Posterior cingulate gyrus (tissue), 11 donors: ENCODE measurements around the gene TMCC1.

Source experiments
- DNase-seq, 10 donors: peaks; one replicate each; pipeline versions ENCODE4 v3.0.0 to v3.0.0-alpha.2; 2020 to 2021; ENCODE audit warnings: mixed read lengths in 3 of 10
- intact Hi-C: fragments of 100-400 bp; cut with DNase I; formaldehyde crosslinking; loops from one replicate; pipeline ENCODE4 v1.15.1; 2023

The TMCC1 gene

DNA sequence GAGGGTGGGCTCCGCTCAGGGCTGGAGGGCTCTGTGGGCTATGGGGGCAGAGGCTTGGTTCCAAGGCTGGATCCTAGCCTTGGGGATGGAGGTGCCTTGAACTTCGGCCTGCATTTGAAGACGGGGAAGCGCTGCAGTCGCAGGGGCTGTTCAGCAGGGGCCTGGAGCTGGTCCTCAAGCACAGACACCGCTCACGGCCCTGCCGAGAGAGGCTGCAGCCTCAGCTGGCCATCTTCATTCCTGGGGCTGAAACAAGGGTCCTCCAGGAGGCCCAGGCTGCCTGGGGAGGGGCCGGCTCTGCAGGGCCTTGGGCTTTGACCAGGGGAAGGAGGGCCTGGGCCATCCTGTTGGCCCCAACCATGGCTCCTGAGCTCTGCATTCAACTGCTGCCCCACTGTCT lies 261.5 kb downstream of the TMCC1 start:
- no peak for DNase-seq
- intact Hi-C loops: no loop called here

DNA sequence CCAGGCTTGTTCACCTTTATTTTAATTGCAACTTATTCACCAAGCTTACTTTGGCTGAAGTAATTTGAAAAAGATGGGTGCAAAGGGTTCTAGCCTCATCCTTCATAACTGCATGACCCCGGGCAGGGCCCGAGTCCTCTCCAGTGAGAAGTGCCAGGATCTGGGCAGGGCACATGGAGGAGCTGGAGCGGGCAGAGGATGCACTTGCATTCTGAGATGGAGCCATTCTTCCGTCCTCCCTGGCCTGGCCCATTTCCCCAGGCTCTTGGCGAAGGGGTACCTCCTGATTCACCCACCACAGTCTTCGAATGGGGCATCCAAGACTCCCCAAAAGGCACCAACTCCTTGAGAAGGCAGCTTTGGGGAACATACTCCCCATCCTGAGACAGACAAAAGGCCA lies 264.5 kb downstream of the TMCC1 start:
- intact Hi-C loops: loop anchor here (5.0 to 10.0 kb wide), 4 partner anchors 137 to 466 kb away; partner anchors contain the start of gene TMCC1

DNA sequence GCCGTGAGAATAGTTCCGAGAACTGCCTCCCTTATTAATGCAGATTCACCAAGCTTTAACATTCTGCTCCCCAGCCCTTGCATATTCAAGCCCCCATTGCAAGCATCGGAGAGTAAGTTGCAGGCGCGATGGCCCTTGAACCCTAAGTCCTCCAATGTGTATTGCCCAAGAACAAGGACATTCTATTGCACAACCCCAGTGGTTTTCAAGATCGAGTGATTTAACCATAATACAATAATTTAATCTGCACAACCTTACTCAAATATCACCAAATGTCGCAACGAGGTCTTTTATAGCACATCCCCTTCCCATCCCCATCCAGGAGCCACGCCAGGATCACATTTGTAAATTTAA lies 265.4 kb downstream of the TMCC1 start:
- no peak for DNase-seq
- intact Hi-C loops: loop anchor here (1.0 to 10.0 kb wide), 5 partner anchors 136 to 467 kb away; partner anchors contain the start of gene TMCC1

More for the DNA sequence above, 264.5 kb downstream of the TMCC1 start:
- DNase-seq: peak in 1 of 10 donors; percentile 73

DNA sequence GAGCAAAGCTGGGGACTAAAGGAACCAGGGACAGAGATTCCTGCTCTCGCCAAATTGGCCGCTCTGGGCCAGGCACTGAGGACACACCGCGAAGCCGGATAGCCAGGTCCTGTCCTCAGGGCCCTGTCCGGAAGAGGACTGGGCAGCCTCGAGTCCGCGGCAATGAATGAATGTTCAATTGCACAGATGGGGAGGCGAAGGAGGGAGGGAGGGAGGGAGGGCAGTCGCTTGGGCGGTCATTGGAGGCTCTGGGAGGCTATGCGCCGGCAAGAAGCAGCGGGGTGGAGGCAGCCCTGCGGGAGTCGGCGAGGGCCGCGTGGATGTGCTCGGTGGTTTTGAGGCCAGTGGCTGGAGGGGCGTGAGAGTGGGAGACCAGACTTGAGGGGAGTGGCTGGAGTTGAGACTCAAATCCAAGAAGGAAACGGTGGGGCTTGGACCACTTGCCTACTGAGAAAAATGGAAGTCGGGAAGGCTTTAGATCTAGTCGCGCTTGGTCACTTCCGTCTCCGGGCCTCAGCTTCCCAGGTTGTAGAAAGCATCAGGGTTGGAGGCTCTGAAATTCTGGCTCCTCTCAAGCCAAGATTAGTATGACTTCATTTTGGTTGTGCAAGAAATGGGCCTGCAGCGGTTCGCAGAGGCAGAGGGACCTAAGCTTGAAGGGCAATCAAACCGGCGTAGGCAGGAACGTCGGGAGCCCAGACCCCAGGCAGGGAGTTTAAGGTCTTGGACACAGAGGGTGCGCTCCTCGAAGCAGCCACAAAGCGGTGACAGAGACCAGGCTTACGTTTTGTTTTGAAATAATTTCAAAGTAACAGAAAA lies 266.0 kb downstream of the TMCC1 start:
- peak in 9 of 10 donors; percentile 58 to 97 (median 74) for DNase-seq
- intact Hi-C loops: loop anchor here (1.0 to 10.0 kb wide), 6 partner anchors 135 to 467 kb away; partner anchors contain the start of gene TMCC1

DNA sequence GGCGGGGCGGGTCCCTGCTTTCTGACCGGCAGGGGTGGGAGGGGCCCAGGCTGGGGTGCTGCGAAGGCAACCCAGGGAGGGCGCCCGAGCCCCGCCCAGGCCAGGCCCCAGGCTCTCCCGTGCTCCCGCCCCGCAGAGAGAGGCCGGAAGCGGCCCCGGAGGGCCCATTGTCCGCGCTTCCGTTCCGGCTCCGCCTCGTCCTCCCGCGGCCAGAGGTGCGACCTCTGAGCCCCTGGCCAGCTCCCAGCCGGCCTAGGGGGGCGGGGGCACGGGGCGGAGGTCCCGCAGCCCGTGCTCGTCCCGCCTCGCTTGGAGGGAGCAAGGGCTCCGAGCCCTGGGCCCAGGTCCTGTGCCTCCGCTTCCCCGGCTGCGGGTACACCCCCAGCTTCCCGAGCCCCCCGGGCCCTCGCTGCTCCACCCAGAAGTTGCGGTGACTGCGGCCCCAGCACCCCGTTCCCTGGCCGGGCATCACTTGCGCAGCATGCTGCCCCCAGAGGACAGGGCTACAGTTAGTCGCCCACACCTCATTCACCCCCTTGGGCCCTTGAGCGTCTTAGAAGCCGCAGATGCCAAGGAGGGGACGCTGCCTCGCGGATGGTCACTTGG lies 266.7 kb downstream of the TMCC1 start:
- DNase-seq: peak; percentile 54 to 96 (median 73)
- intact Hi-C loops: loop anchor here (2.0 to 10.0 kb wide), 5 partner anchors 135 to 468 kb away; partner anchors contain the start of gene TMCC1

DNA sequence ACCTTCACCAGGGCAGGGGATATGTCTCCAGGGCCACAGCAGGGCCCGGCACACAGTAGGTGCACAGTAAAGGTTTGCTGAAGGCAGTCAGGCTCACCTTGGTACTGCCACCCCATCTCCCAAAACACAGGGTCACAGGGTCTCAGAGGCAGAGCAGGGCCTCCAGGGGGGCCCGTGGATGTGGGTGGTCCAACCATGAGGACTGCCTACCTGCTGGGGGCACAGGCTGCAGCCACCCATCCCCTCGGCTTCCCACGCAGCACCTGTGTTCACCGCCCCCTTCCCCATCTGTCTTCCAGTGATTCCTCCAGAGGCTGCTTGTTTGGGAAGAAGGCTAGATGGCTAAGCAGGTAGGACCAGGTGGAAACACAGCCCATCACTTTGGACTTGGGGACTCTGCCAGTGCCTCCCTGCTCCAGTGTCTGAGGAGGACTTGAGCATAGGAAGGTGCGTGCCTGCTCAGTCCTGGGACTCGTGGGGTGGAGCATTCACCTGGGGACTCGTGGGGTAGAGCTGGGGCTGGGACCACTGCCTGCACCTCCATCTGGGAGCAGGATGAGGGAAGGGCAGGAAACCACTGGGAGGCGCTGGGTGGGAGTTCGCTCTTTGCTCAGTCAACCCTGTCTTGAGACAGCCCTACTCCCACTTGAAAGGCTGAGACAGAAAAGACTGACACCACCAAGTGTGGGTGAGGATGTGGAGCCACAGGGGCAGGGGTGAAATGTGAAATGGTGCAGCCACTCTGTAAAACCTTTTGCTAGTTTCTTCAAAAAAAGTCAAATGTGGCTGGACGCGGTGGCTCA lies 268.2 kb downstream of the TMCC1 start:
- DNase-seq: peak in 2 of 10 donors; percentile 75 to 80
- intact Hi-C loops: loop anchor here (5.0 to 10.0 kb wide), 4 partner anchors 133 to 470 kb away; partner anchors contain the start of gene TMCC1

DNA sequence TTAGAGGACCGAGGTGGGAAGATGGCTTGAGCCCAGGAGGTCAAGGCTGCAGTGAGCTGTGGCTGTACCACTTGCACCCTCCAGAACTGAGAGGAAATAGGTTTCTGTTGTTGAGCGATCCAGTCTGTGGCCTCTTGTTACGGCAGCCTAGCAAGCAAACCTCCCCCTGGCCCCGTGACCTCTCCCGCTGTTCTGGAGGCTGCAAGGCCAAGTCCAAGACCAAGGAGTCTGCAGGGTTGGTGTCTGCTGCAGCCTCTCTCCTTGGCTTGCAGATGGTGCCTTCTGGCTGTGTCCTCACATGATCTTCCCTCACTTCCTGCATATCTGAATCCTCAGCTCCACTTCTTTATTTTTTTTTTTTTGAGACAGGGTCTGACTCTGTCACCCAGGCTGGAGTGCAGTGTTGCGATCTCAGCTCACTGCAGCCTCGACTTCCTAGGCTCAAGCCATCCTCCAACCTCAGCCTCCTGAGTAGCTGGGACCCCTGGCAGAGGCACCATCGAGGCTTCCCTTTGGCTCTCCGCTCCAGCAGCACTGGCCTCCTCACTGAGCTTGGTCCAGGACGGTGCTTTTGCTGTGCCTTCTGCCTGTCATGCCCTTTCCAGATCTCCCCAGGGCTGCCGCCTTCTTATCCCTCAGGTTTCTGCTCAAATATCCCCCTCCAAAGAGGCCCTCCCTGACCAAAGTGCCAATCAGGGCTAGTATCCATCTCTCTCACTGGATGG lies 269.0 kb downstream of the TMCC1 start:
- DNase-seq: peak in 2 of 10 donors; percentile 46 to 81
- intact Hi-C loops: loop anchor here (5.0 to 10.0 kb wide), 4 partner anchors 132 to 470 kb away; partner anchors contain the start of gene TMCC1

DNA sequence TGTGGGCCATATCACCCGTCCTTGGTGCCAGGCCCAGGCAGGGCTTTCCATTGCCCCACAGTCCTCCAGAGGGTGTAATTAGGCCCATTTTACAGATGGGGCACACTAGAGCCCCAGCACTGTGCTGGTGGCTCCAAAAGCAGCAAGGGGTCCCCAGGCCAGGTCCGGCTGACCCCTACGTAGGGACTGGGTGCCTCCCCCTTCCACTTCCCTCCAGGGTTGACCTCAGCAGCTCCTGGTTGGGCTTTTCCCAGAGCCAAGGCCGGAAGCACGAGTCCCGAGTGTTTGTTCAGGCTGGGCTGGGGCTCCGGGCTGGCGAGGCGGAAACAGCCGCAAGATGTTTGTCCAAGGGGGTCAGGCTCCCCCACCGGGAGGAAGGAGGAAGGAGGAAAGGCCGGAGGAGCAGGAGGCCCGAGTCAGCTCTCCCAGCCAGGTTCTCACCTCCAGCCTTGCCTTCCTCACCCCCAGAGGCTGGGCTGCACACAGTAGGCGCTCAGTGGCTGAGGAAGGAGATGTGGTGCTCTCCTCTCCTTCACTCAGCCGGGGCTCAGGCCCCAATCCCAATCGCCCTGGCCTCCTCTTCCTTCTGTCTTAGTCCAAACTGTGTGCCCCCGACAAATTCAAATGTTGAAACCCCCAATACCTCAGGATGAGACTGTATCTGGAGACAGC lies 269.9 kb downstream of the TMCC1 start:
- intact Hi-C loops: loop anchor here (10.0 kb wide), 2 partner anchors 381 to 471 kb away; no protein-coding TSS in a partner anchor
- peak in 2 of 10 donors; percentile 74 to 77 for DNase-seq

DNA sequence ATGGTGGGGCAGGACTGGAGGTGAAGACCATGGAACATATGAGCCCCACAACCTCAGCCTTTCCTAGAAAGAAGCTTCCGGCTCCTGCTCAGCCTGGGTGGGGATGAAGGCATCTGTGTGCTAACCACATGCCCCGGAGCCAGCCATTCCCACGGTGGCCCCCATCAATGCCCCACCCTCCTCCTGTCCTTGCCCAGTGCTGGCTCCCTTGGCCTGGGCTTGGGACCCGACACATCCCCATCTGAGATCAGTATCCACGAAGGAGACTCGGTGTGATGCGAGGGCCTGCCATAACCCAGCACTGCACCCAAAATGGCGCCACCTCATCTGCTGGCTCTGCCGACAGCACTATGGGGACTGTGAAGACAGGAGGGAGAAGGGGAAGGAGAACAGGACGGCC lies 270.6 kb downstream of the TMCC1 start:
- intact Hi-C loops: loop anchor here (10.0 kb wide), 2 partner anchors 382 to 472 kb away; no protein-coding TSS in a partner anchor
- DNase-seq: peak in 2 of 10 donors; percentile 53 to 76

DNA sequence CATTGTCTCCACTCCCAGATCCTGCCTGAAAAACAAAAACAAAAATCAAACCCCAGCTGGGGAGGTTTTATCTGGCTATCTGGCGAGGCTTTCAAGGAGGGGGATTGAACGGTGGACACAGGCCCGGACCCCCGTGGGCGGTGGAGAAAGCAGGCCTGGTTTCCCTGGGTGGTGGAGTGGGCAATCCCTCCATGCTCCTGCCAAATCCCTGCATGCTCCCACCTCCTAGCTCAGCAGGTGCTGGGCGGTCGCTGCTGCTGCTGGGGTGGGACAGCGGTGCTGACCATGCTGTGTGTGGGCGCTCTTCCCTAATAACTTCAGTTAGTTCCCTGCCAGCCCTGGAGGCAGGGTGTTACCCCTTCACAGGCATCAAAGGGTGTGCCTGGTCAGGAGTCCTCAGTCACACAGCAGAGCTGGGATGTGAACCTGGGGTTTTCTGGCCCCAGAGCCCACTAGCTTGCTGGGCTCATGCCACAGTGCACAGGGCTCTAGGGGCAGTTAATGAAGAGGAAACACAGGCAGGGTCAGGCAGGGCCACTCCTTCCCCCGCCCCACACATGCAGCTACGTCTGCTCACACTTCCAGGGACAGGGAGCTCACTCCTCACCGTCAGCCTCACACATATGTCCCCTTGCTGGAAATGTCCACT lies 271.2 kb downstream of the TMCC1 start:
- DNase-seq: peak in 3 of 10 donors; percentile 19 to 66 (median 53)
- intact Hi-C loops: loop anchor here (10.0 kb wide), 2 partner anchors 382 to 472 kb away; no protein-coding TSS in a partner anchor

DNA sequence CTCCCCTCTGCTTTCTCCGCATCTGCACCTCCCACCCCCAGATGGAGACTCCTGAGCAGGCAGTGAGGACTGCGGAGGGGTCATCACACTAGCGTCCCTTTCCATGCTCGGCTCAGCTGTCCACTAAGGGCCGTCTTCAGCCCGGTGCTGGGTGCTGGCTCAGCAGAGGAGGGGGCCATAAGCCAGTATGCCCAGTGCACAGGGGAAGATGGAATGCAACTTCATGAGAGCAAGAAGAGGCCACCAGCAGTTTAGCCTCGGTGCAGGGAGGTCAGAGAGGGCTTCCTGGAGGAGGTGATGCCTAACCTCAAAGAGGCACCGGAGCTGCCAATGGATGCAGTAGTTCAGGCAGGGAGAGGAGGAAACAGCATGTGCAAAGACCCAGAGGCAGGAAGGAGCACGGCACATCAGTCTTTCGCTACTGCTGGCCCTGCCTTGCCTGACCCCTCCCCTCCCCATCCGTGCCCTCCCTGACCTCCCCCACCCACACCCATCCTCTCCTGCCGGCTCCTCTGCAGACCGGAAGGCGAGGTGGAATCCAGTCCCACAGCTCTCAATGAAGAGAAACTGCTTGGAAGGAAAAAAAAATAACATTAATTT lies 271.8 kb downstream of the TMCC1 start:
- intact Hi-C loops: loop anchor here (10.0 kb wide), 2 partner anchors 383 to 473 kb away; no protein-coding TSS in a partner anchor
- peak in 3 of 10 donors; percentile 15 to 57 (median 49) for DNase-seq

DNA sequence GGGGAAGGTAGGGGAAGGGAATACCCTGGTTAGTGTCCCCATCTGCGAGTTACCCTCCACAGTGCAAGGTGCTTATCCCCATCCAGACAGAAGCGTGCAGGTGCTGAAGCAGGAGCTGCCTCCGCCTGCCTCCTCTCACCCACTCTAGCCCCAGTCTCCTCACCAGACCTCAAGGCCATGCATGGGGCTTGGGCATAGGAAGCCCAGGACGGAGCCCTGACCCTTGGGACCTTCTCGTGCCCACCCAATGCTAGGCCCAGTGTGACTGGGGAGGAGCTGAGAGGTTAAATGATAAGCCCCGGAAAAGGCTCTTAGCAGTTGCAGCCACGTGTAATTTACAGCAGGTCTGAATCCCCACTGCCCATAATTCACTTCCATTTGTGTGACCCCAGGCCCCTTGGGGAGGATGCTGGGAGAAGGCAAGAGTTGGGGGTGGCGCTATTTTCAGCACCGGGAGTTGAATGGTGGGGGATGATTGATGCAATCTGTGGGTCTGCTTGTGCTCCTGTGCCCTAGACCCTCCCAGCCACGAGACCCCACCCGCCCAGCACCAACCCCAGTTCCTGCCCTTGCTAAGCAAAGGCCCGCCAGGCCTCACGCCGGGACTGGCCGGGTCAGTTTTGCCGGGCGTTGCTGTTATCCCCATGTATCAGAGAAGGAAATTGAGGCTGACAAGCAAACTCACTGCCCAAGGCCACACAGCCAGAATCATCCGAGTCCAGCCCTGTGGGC lies 272.5 kb downstream of the TMCC1 start:
- DNase-seq: peak in 3 of 10 donors; percentile 11 to 82 (median 50)
- intact Hi-C loops: loop anchor here (10.0 kb wide), 2 partner anchors 384 to 474 kb away; no protein-coding TSS in a partner anchor

DNA sequence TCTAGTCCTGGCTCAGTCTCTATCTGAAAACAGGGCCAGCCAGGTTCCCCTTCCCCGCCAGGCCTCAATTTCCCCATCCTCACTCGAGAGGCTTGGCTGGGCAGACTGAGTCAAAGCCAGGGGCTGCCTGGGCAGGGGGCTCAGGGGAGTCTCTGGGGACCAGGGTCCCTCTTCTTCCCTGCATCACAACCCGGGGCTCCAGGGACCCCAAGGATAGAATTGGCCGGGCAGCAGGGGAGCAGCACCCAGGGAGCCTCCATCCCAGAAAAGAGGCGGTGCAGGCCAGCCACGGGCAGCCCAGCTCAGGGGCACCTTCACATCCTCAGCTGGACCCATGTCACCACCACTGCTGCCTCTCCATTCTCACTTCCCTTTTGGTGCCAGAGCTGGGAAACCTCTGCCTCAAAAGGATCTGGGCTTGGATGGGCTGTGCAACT lies 273.8 kb downstream of the TMCC1 start:
- peak in 2 of 10 donors; percentile 64 to 68 for DNase-seq
- intact Hi-C loops: loop anchor here (10.0 kb wide), 2 partner anchors 385 to 475 kb away; no protein-coding TSS in a partner anchor

DNA sequence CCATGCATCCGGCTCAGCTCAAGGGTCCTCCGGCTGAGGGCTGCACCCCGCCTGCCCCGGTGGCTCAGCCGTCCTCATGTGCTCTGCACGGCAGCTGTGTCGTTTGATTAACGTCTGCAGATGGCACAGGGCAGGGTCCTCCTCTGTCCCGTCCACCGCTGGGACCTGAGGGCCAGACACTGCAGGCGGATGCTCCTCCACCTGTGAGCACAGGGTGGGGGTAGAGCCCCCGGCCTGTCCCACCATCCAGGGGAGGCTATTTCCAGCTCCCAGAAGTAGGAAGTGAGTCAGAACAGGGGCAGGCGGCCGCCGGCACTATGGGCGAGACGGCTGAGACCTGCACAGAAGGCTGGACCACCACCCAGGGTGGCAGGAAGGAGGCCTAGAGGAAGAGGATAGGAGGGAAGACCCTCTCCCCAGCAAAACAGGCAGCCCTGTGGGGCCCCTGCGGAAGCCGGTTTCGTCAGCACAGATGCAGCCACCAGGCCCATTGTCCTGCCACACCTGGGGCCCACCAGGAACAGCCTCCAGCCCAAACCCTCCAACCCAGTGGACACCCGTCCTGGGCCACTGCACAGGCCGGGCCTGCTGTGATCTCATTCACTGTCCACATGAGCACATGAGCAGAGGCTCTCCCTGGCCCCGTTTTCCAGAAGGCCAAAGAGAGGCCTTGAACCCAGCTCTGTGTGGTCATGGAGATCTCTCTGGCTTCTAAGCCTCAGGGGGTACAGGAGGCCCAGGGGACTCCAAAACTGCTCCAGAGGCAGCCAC lies 274.4 kb downstream of the TMCC1 start:
- DNase-seq: peak in 2 of 10 donors; percentile 71 to 76

DNA sequence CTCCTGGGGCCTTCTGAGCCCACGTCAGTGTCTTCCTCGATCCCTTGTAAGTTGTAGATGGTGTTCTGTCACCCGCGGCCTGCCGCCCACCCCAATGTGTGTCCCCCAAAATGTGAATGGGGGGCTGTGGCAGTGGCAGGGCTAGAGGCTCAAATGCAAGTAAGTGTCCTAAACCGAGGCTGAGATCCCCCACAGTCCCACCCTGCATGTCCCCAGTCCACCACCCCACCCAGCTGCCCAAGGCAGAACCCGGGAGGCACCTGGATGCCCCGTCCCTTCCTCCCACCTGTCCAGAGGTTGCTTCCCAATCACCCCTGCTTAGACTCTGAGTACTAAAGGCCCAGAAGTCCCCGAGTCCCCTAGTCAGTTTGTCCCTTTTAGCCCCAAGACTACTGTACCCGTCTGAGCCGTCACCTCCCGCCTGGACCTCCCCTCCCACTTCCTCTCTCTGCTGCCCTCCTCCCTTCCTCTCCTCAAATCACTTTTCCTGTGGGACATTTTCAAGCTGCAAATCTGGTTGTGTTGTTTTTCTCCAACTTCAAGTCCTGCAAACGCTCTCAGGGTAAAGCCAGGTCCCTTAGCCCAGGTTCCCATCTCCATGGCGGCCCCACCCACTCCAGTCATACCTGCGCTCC lies 275.2 kb downstream of the TMCC1 start:
- intact Hi-C loops: no loop called here
- DNase-seq: peak in 2 of 10 donors; percentile 46 to 69

More for the DNA sequence above, 274.4 kb downstream of the TMCC1 start:
- intact Hi-C loops: no loop called here
